WTC11 (cell line): ENCODE results near the gene MPI.

Experiments
- ARID4B ChIP-seq: sonication (generic); formaldehyde crosslinking; IDR thresholded peaks from 2 replicates; pipeline ENCODE4 v1.8.0; 2023; ENCODE audit warnings: missing genetic modification reagents, mild to moderate bottlenecking, borderline replicate concordance
- CREB1 ChIP-seq: sonication (generic); formaldehyde crosslinking; IDR thresholded peaks from 2 replicates; pipeline ENCODE4 v1.8.0; 2023; ENCODE audit warnings: mild to moderate bottlenecking, missing genetic modification reagents
- CTCF ChIP-seq: fragments of 200-600 bp; IDR thresholded peaks from 2 replicates; pipeline ENCODE4 v1.8.0; 2022; ENCODE audit warnings: antibody characterized with exemption
- E2F5 ChIP-seq: sonication (generic); formaldehyde crosslinking; IDR thresholded peaks from 2 replicates; pipeline ENCODE4 v1.8.1; 2022; ENCODE audit warnings: mild to moderate bottlenecking, moderate library complexity, missing genetic modification reagents
- ETV6 ChIP-seq: sonication (generic); formaldehyde crosslinking; IDR thresholded peaks from 2 replicates; pipeline ENCODE4 v1.8.1; 2022; ENCODE audit warnings: mild to moderate bottlenecking, missing genetic modification reagents
- JUN ChIP-seq: sonication (generic); formaldehyde crosslinking; IDR thresholded peaks from 2 replicates; pipeline ENCODE4 v1.8.0; 2023; ENCODE audit warnings: mild to moderate bottlenecking, missing genetic modification reagents
- MAX ChIP-seq: sonication (generic); formaldehyde crosslinking; IDR thresholded peaks from 2 replicates; pipeline ENCODE4 v1.8.0; 2022; ENCODE audit warnings: mild to moderate bottlenecking, missing genetic modification reagents
- NR2C2 ChIP-seq: sonication (generic); formaldehyde crosslinking; IDR thresholded peaks from 2 replicates; pipeline ENCODE4 v1.8.0; 2022; ENCODE audit warnings: mild to moderate bottlenecking, missing genetic modification reagents
- SOX15 ChIP-seq: fragments of 250-450 bp; sonication (Bioruptor Pico); IDR thresholded peaks from 2 replicates; pipeline ENCODE4 v1.9.0; 2021; ENCODE audit warnings: mild to moderate bottlenecking
- ZBTB43 ChIP-seq: sonication (generic); formaldehyde crosslinking; IDR thresholded peaks from 2 replicates; pipeline ENCODE4 v1.8.1; 2023; ENCODE audit warnings: mild to moderate bottlenecking, missing genetic modification reagents
- ZMAT4 ChIP-seq: fragments of 250-450 bp; sonication (Bioruptor Pico); IDR thresholded peaks from 2 replicates; pipeline ENCODE4 v1.9.0; 2021; ENCODE audit warnings: mild to moderate bottlenecking
- ZSCAN18 ChIP-seq: fragments of 250-450 bp; sonication (Bioruptor Pico); IDR thresholded peaks from 2 replicates; pipeline ENCODE4 v2.1.2; 2022; ENCODE audit warnings: mild to moderate bottlenecking, moderate library complexity

GRCh38 chr15:74902295-74903075, 12.6 kb downstream of the MPI start:
- TF ChIP-seq ZSCAN18 (CRISPR knock-in tag) = no peak
- TF ChIP-seq ZMAT4 (CRISPR knock-in tag) = no peak
- no peak for TF ChIP-seq E2F5
- no peak for TF ChIP-seq JUN (CRISPR knock-in tag)
- TF ChIP-seq ARID4B = no peak
- no peak for TF ChIP-seq CTCF
- no peak for TF ChIP-seq ZBTB43 (CRISPR knock-in tag)
- TF ChIP-seq CREB1 (CRISPR knock-in tag) = no peak
- TF ChIP-seq MAX (CRISPR knock-in tag) = no peak
- no peak for TF ChIP-seq SOX15 (CRISPR knock-in tag)
- TF ChIP-seq ETV6 (CRISPR knock-in tag) = no peak
- no peak for TF ChIP-seq NR2C2 (CRISPR knock-in tag)
